HG02571 (cell line): Measurements from ENCODE around the gene PPP6R3.

Experiments
- ATAC-seq: cut with Tn5 transposase; IDR thresholded peaks from one replicate; pipeline ENCODE4 v1.9.1; 2021; ENCODE audit warnings: mild to moderate bottlenecking, moderate library complexity; ENCODE audit not compliant: unreplicated experiment

The PPP6R3 gene

DNA sequence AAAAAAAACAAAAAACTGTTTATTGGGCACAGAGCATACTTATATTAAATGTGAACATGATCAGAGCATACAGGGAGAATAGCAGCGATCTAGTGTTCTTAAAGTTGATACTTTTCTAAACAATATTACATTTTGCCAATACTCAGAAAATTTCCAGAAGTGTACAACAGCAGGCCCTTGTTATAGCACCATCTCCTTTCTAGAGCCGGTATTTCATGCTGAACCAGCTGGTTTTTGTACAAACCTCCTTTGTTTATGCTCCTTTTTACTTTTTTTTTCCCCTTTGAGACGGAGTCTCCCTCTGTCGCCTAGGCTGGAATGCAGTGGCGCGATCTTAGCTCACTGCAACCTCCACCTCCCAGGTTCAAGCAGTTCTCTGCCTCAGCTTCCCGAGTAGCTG, 90.7 kb downstream of the PPP6R3 start:
- ATAC-seq = no peak

- no peak for ATAC-seq
Observed at GRCh38 chr11:68551777-68552176, 91.2 kb downstream of the PPP6R3 start.

DNA sequence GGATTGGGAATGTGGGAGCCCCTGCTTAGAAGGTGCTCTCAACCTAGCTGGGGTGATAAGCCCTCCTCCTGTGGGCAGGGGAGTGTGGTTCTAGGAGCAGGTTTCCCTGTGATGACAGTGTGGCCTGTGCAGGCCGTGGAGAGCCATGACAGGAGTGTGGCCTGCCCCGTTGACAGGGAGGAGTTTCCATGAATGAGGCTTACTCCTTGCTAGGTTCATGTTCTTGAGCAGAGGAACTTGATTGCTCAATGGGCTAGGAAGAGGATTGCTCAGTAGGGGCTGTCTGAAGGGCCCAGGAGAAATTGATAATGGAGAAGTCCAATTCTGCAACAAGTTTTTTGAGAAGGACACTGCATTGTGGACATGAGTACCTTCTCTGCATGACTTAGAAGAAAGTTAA, 92.0 kb downstream of the PPP6R3 start:
- no peak for ATAC-seq

GRCh38 chr11:68560216-68560615, 99.7 kb downstream of the PPP6R3 start:
- ATAC-seq = no peak

DNA sequence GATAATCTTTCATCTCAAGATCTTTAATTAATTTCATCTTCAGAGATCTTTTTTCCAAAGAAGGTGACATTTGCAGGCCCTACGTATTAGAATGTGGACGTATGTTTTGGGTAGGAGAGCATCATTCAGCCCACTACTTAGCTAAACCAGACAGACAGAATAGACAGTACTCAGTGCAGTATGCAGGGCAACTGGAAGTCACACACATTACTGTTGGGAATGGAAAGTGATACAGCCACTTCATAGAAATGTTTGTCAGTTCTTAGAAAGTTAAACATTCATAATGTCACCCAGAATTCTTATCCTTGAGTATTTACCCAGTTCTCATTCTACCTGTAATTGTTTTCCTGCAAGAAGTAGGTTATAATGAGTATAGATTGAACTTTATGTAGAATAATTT, 102.9 kb downstream of the PPP6R3 start:
- no peak for ATAC-seq

- ATAC-seq = no peak
Observed at GRCh38 chr11:68564261-68564660, 103.7 kb downstream of the PPP6R3 start.

DNA sequence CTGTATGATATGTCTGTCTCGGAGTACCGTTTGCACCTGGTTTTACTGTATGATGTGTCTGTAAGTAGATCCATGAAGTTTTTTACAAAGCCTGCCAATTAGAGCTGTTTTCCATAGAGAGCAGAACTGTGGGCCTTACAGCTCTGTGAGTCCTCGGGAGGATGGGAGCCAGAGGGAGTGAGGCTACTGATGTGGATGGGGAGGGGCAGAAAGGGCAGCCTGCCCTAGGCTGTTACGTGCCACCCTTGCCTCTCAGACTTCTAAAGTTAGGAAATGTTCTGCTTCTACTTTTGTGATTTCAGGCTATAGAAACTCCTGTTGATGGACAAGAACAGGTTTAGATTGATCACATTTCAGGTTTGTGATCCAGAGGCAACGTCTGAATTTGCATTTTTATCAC, 105.2 kb downstream of the PPP6R3 start:
- ATAC-seq = no peak

- ATAC-seq = no peak
Observed at GRCh38 chr11:68567553-68567952, 107.0 kb downstream of the PPP6R3 start.

DNA sequence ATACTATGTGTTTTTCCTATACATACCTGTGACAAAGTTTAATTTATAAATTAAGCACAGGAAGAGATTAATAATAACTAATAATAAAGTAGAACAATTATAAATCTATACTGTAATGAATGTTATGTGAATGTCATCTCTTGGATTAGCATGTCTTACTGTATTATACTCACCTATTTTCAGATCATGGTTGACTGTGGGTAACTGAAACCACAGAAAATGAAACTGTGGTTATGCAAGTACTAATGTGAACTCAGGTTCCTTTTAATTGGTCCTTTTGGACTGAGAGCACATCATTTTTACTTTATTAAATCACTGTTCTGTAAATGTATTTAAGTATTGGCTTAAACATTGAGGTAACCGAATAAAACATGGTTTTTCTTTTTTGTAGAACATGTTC, 108.8 kb downstream of the PPP6R3 start:
- no peak for ATAC-seq

- no peak for ATAC-seq
Observed at GRCh38 chr11:68570691-68571090, 110.1 kb downstream of the PPP6R3 start.

GRCh38 chr11:68574308-68574707, 113.8 kb downstream of the PPP6R3 start:
- no peak for ATAC-seq

DNA sequence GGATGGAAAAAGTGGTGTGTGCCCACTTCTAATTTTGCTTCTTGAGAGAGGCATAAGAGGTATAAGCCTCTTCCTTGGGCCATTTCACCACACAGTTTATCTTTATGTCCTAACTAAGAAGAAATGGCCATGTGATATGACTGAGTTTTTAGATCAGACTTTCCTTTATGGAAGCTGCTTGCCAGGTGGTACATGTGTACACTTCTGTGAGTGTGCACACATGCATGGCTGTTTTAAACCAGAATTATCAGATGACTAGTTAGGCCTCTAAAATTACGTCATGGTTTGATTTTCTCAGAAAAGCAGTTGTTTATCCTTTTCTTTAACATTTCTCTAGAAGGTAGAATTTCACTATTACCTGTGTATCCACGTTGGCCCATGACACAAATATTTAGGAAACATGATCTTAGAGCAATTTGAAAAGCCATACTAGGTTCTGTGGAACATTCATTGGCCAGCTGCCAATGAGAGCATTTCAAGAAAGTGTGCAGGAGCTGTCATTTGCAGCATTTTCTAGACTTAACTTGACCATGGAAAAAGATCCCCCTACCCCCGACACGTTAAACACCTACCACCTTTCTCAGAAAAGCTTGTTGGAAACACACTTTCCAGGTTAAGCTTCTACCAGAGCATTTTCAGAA, 114.6 kb downstream of the PPP6R3 start:
- no peak for ATAC-seq

DNA sequence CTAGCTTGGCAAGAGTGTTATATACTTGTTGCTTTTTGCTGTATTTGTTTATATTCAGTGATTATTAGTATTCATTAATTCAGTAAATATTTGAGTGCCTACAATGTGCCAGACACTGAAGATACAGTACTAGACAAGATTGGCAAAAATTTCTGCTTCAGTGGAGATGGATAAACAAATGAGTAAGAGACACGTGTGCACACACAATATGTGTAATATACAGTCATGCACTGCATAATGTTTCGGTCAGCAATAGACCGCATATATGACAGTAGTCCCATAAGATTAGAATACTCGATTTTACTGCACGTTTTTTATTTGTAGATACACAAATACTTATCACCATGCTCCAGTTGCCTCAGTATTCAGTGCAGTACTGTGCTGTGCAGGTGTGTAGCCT, 118.9 kb downstream of the PPP6R3 start:
- ATAC-seq = no peak

DNA sequence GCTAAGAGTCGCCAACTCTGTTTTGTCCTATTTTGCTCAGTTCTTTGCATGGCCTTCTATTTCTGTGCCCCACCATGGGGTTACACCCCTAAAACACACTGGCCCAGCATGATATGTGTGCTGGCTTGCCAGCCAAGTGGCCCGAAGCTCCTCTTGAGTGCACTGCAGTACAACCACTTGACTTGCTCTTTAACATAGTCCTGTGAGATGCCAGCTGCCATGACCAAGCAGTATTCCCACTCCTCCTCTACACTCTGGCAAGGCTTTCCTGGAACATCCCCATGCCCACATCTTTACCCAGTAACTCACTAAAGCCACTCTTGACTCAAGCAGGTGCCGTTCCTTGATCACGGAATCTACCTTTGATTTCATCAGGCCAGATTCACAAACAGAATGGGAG, 120.9 kb downstream of the PPP6R3 start:
- ATAC-seq = no peak

GRCh38 chr11:68581901-68582300, 121.3 kb downstream of the PPP6R3 start:
- no peak for ATAC-seq

DNA sequence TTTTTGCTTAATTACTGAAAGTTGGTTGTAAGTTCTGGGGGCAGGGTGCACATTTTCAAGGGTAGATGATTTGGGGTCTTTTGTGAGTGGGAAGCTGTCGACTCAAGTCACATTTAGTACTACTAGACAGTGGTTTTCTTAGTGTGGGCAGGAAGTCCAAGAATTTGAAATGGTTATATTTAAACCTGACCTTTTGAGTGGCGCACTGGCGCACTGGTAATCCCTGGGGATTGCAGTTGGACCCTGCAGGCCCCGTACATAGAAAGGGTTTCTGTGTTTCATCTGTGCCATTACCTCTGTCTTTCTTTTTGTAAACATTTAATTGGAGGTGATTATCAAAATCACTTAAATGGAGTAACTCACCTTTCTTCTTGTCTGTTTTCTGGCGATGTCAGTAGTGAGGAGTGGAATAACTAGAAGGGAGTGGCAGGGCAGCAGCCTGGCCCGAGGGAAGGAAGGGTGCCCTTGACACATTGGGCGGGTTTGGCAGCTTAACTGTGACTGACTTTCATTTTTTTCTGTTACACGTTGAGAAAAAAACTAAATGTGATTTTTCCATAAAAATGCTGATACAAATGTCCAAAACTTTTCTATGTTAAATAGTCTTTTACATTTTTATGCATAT, 122.0 kb downstream of the PPP6R3 start:
- no peak for ATAC-seq

GRCh38 chr11:68583041-68583446, 122.5 kb downstream of the PPP6R3 start:
- ATAC-seq = no peak

- ATAC-seq = no peak
Observed at GRCh38 chr11:68584097-68584496, 123.5 kb downstream of the PPP6R3 start.

DNA sequence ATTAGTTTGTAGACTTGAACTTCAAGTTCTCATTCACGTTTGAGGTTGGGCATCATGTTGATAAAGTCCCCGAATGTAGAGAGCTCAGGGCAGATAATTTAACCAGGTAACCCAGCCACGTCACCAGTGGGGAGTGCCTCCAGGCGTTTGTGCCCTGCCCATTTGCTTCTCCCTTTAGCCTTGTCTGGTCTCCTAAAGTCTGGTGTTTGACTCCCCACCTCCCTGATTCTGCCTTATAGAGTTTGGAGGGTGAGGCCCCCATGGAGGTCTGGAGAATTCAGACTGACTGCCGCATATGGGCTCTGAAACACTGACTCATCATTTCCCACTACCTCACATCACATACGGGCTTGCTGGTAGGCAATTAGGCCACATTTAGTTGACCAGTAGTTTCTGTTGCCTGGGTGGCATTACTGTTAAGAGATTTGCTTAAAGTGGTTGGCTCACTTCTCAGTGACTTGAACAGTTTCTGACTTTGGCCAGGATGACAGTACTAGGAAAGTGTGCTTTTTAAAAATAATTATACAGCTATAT, 124.5 kb downstream of the PPP6R3 start:
- ATAC-seq = no peak

DNA sequence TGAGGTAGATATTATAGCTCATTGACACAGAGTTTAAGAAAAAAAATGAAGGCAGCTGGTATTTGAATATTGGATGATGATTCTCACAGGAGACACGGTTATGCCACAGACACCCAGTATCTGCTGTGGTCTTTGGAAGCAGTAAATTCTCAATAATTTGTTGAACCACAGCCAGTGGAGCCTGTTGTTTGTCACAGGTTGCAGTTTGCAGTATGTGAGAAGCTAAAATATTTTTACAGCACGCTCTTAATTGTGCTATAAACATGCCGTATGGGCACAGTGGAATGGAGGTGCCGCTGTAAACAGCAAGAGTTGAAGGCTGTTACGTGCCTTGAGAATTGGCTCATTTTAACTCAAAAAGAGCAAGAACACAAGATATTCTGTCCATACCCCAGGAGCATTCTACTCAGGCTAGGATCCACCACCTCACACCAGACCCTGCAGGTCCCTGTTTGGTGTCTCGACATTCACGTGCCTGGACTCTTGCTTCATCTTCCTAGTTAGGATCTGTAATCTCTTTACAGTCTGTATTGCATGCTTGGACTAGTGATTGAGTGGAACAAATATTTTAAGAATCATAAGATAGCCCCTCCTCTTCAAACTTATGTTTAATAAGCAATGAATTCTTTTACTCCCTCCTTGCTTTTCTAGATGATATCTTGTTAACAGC, 129.1 kb downstream of the PPP6R3 start:
- no peak for ATAC-seq

DNA sequence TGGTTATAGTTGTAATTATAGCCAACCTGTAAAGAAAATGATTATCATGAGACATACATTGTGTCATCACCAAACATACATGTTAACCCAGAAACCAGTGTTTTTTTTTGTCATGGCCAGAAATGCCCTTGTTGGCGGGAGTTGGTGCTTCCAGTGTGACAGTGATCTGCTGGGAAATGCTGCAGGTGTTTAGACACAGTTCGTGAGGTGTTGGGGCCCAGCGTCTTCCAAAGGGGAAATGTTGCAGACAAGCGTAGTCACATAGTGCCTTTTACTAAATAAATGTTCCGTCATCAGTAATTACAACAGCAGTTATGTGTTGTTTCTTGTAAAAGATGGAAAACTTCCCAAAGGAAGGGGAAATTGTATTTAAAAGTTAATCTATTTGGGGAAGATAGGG, 131.2 kb downstream of the PPP6R3 start:
- ATAC-seq = no peak

DNA sequence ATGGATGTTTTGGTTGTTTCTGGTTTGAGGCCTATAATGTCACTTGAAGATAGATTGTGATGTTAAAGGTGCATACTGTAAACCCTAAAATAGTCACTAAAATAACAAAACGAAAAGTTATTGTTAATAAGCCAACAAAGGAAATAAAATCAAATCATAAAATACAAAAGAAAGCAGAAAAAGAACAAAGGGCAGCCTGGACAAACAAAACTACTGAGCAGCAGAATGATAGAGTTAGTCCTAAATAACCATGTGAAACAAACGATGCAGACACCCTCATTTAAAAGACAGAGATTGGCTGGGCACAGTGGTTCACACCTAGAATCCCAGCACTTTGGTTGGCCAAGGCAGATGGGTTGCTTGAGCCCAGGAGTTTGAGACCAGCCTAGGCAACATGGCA, 132.9 kb downstream of the PPP6R3 start:
- no peak for ATAC-seq
